ENCODE measurements around the gene SYNC.
"Not testable (repeated sequence)": the region's sequence is repeated elsewhere in the genome, so short reads cannot be mapped to it uniquely, and the experiment has no call there.

SYNC gene

DNA sequence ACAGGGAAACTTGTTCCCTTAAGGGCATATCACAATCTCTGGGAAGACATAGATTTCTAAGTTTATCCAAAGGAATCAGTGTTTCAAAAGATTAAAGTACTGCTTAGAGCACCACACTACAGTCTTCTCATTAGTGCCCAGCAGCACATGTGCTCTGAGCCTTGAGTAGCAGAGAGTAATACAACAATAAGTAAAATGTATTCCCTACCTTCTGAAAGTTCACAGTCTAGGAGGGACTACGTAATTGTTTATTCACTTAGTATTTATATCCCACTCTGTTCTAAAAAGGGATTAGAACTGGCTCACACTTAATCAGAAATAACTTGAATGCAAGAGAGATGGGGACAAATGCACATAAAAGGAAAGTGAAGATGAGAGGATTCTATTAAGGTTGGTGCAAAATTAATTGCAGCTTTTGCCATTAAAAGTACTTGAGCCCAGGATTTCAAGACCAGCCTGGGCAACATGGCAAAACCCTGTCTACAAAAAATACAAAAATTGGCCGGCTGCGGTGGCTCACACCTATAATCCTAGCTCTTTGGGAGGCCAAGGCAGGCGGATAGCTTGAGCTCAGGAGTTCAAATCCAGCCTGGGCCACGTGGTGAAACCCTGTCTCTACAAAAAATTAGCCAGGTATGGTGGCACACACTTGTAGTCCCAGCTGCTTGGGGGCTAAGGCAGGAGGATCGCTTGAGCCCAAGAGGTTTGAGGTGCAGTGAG lies 9.0 kb downstream of the SYNC start:
- DNase-seq (ENCODE audit: low spot score), result no peak

DNA sequence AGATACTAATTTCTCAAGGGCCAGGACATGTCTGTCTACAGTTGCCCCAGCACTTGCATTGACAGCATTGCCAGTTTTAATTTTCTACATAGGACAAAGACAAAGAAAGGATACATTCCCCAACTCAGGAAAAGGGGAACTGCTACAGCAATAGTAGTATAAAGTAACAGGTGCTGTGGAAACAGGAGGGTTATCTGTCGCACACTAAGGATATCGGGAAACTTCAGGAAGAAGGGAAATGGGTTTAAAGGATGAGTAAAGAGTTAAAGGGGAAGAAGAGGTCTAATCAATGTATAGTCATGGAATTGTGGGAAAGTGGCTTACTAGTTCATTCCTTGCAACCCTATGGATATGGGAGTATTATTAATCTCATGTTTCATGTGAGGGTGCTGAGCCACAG lies 16.2 kb downstream of the SYNC start:
- no peak for DNase-seq (ENCODE audit: low spot score)

DNA sequence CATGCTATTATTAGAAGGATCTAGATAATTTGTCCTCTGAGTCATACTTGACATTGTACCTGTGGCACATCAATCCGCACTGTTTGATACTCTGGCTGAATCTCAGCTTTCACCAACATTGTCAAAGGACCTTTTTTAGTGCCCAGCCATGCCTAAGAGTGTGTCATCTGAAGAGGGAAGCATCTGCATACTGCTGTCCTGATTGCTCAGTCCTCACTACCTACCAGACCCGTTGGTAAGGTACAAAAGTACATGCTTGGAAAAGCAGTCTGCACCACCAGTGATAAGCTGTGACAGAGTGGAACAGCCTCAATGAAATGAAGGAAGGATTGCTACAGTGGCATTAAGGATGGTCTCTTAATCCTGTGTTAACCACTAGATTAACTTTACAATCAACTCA lies 17.1 kb downstream of the SYNC start:
- DNase-seq (ENCODE audit: low spot score), result no peak

DNA sequence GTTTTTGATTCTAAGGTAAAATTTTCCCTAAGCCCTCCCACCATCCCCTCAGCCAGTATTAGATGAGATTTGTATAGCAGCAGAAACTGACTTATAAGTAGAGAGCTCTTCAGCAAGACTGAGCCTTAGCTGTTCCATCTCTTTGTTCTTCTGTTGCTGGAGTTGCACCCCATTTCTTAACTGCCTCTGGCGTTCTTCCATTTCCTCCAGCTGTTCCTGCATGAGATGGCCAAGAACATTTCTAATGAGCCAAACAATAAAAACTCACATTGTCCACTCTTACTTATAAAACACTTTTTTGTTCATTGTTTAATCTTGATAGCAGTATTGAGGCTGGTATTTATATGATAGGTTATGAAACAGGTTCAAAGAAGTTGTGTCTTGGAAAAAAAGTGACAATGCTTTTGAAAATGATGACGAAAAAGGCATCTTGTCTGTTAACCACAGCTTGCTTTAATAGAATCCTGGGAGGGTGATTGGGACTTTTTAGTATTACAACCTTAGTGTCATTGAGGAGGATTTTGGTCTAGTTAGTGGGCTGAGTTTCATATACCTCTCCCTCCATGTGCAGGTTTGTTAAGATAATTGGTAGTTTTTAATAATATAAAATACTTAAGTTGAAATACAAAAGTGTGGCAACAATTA lies 18.3 kb downstream of the SYNC start:
- no peak for DNase-seq (ENCODE audit: low spot score)

DNA sequence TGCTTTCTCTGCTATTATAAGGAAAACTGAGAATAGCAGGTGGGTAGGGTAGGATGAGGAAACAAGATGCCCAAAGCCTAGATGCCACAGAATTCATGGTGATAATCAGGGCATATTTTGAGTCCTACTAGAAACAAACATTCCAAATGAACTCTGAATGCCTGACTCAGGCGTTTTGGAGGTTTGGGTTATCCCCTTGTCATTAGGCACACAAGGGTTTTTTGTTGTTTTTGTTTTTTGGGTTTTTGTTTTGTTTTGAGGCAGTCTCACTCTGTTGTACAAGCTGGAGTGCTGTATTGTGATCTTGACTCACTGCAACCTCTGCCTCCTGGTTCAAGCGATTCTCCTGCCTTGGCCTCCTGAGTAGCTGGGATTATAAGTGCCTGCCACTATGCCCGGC lies 19.2 kb downstream of the SYNC start:
- DNase-seq (ENCODE audit: low spot score), result no peak

DNA sequence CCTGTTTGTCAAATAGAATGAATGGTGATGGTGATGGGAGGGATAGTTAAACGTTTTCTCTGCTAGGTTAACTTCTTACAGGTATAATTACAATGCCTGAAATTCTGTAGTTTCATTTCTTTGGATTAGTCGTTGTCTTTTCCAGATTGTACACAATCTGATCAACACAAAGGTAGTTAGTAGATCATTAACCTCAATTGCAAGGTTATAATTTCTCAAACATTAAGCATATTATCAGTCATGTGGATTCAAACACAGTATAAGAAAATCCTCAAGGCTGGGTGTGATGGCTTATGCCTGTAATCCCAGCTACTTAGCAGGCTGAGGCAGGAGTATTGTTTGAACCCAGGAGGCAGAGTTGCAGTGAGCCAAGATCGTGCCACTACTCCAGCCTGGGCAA lies 20.6 kb downstream of the SYNC start:
- DNase-seq (ENCODE audit: low spot score), result no peak

DNA sequence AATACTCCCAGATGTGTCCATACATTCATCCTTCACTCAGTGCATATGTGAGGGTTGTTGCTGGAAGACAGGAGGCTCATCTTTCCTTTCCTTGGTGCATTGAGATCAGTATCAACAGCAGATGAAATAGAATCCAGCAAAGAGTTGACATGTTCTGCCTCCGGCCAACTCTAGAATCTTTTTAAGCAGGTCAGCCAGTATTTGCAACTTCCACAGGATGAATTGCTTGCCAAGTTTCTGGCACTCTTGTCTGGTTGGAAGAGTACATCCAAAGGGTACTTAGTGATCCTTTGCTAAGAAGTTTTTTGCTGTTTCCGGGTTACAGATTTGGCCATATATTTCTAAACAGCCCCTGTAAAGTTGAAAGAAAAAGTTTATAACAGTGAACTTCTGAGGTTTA lies 21.1 kb downstream of the SYNC start:
- DNase-seq (ENCODE audit: low spot score), result no peak

DNA sequence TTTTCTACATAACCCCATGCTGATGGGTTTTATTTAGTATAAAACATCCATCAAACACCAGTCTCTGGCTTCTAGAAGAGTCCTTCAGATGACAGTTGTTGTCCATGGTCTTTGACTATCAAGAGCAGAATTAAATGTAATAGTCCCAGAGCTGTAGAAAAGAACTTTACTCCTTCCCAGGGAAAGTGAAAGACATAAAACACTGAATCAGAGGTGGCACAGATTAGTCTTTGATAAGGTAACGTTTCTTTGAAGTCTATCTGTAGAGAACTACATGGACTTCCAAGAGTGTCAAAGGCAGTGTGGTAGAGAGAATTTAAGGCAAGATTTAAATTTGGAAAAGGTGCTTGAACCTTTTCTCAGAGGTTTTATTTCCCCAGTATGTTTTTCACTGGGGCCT lies 21.9 kb downstream of the SYNC start:
- no peak for DNase-seq (ENCODE audit: low spot score)

DNA sequence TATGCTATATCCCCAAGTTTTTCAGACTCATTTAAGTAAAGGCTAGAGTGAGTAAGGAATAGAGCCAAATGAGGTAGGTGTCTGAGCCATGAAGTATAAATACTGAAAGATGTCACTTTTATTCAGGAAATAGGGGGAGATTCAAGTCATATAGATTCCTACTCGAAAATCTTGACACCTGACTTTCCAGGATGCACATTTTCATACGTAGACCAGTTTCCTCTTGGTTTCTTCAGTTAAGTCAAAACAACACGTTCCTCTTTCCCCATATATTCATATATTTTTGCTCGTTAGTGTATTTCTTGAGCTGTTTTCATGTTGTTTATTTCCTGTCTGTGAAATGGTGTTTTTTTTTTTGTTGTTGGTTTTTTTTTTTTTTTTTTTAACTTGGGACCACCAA lies 22.6 kb downstream of the SYNC start:
- DNase-seq (ENCODE audit: low spot score), result not testable (repeated sequence)

DNA sequence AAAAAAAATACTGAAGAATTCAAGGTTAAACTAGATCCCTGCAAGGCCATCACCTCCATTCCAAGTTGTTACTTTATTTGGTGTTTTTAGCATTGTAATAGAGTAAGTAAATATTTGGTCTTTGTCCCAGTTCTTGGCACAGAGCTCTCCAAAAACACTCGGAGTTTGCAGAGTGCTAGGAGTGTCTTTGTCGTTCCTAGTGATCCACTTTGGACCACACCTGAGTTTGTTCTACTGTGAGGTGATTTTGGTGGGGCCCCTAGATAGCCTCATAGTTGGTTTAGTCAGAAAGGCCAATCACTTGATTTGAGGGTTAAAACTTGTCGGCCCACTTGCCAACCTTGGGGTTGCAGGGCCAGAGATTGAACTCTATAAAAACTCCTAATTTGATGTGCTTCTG lies 25.6 kb downstream of the SYNC start:
- no peak for DNase-seq (ENCODE audit: low spot score)

DNA sequence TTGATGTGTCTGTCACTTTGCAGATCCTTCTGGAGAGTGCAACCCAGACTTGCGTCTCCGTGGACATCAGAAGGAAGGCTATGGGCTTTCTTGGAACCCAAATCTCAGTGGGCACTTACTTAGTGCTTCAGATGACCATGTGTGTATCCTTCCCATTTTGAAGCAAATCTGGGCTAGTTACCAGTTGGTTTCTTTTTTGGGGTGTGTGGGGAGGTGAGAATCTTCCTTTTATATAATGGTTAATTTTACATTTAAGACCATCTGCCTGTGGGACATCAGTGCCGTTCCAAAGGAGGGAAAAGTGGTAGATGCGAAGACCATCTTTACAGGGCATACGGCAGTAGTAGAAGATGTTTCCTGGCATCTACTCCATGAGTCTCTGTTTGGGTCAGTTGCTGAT lies 33.9 kb downstream of the SYNC start:
- not testable (repeated sequence) for DNase-seq (ENCODE audit: low spot score)

DNA sequence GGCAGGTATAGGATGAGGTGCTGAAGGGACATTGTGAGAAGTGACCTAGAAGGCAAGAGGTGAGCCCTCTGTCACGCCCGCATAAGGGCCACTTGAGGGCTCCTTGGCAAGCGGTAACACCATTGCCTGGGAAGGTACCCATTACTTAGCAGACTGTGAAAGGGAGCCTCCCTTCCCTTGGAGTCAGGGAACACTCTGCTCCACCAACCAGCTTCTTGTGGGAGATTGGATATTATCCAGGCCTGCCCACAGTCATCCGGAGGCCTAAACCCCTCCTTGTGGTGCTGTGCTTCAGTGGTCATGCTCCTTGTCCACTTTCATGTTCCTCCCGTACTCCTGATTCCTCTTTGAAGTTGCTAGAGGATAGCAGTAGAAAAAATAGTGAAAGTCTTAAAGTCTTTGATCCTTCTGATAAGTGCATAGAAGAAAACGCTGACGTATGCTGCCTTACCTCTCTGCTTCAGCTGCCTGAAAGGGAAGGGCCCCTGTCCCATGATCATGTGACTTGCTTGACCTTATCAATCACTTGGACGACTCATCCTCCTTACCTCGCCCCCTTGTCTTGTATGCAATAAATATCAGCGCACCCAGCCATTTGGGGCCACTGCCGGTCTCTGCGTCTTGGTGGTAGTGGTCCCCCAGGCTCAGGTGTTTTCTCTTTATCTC lies 35.5 kb downstream of the SYNC start:
- DNase-seq (ENCODE audit: low spot score), result no peak

DNA sequence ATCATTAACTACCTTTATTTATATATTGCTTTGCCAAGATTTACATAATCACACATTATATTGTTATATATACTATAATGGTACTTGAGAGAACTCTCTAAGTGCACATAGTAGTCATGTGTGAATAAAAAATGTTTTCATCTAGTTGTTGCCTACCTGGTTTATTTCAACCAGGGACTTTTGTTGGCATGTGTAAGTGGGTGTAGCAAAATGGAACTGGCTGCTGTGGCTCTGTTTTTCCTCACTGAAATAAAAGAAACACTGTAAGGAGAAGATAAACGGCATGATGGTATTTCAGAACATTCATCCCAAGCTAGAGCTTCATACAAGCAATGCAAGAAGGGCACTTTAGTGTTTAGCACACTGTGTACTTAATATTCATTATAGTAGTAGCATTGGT lies 36.7 kb downstream of the SYNC start:
- DNase-seq (ENCODE audit: low spot score), result no peak

DNA sequence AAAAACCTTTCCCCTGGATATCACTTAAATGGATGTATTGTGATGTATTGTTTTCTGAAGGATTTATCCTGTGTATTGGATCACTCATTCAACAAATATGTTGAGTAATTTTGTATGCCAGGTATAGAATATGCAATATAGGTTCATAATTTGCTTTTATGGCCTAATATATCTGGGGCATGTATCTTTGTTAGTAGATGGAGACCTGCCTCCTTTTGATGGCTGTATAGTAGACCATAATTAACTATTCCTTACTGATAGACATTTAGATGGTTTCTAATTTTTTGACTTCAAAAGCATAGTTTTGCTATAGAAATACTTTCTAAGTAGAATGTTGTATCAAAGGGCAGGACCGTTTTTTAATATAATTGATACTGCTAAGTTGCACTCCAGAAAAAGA lies 43.0 kb downstream of the SYNC start:
- no peak for DNase-seq (ENCODE audit: low spot score)

DNA sequence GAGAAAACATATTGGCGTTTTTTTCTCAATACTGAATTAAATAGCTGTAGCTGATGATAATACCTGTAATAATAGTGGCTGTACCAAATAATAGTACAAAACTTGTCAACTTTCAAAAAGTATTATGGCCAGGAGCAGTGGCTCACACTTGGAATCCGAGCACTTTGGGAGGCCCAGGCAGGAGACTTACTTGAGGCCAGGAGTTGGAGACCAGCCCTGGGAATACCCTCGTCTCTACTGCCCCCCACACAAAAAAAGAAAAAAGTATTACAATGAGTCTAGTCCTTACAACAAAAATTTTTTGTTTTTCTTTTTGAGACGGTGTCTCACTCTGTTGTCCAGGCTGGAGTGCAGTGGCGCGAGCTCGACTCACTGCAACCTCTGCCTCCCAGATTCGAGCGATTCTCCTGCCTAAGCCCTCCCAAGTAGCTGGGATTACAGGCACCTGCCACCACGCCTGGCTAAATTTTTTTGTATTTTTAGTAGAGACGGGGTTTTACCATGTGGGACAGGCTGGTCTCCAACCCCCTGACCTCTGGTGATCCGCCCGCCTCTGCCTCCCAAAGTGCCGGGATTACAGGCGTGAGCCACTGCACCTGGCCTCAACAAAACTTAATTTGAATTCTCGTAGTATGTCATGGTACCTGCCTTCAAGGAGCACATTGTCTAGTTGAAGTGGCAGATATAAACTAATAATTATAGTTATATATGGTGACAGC lies 50.2 kb downstream of the SYNC start:
- no peak for DNase-seq (ENCODE audit: low spot score)

DNA sequence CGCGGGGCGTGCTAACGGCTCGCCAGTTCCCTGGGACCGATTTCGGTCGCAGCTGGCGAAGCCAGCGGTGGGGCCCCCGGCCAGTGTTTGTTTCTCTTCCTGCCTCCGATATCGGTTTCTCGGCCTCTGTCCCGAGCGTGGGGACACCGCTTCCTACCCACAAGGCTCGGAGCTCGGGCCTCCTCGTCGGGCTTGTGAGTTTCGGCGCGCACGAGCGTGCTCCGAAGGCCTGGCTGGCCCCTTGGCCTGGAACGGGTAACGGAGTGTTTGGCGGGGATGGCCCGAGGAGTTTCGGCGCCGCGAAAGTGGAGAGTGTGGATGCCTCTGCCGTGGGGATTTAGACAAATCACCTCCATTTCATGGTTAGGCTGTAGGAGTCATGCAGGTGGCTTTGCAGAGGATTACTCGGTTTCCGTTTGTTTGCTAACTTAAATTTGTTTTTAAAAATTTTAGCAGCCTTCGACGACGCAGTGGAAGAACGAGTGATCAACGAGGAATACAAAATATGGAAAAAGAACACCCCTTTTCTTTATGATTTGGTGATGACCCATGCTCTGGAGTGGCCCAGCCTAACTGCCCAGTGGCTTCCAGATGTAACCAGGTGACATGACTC lies 51.0 kb downstream of the SYNC start:
- DNase-seq (ENCODE audit: low spot score), result no peak

DNA sequence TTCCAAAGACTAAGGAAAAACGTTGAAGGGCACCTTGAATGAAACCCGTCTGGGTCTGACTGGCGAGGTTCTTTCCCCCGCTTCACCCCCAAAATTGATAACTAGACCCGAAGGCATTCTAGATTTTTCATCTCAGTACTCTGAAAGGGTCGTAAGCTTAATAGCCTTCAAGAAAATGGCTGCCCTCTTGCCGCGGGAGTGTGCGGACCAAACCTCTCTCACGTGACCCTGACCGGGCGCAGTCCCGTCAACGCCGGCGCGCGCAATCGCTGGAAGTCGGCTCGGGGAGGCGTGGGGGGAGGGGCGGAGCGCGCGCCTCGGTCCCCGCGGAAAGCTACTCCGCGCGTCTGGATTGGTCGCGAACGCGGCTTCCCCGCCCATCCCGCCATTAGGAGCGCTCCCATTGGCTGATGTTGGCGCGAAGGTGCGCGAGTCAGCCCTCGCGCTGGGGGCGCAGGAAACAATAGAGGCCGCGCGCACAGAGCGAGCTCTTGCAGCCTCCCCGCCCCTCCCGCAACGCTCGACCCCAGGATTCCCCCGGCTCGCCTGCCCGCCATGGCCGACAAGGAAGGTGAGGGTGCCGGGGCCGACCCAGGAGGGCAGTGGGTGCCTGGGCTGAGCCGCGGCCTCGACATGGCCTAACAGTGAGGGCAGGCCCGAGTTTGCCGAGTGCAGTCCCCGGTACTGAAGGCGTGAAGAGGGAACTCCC lies 51.7 kb downstream of the SYNC start, which contains the start of gene RBBP4:
TSS of gene RBBP4 (plus strand) at position 457 of the 709 bp plus-strand sequence. CDS start at position 556, 99 bp downstream.
- peak; percentile 98 for DNase-seq (ENCODE audit: low spot score)

DNA sequence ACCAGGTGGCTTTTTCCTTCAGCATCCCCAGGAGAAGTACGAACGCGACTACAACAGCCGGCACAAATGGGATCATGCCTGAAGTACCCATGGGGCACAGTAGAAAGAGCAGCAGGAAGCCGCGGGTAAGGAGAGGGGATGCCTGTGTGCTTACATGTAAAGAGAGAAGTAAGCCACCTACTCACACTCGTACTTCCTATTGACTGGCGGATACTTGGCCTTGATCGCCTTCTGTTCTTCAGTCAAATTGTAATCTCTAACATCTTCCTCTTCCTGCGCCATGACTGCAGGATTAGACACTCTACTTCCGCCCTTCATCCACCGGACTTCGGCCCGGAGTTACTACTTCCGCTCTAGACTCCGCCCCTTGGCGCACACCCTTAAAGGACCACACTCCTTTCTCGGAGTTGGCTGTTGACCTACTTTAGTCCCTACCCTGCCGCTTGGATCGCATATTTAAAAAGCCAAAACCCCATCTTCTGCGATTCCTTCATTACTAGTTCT lies 52.3 kb downstream of the SYNC start, which contains the start of gene ZBTB8OS:
TSS of gene ZBTB8OS (minus strand) at position 303 of the 504 bp plus-strand sequence. CDS start at position 282, 21 bp downstream.
- peak; percentile 95 for DNase-seq (ENCODE audit: low spot score)

DNA sequence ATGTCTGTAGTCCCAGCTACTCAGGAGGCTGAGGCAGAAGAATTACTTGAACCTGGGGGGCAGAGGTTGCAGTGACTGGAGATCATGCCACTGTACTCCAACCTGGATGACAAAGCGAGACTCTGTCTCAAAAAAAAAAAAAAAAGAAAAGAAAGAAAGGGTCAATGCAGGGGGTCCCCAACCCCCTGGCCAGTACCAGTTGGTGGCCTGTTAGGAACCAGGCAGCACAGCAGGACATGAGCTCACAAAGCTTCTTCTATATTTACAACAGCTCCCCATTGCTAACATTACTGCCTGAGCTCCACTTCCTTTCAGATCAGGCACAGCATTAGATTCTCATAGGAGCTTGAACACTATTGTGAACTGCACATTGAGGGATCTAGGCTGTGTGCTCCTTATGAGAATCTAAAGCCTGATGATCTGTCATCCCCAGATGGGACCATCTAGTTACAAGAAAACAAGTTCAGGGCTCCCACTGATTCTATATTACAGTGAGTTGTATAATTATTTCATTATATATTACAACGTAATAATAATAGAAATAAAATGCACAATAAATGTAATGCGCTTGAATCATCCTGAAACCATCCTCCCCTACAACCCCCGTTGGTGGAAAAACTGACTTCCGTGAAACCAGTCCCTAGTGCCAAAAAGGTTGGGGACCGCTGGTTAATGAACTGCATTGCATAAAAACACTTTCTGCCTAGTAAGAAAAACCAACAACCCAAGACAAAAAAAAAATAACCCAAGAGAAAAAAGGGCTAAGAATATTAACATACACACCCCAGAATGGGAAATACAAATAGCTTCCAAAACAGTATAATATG lies 55.0 kb downstream of the SYNC start:
- DNase-seq (ENCODE audit: low spot score), result no peak

DNA sequence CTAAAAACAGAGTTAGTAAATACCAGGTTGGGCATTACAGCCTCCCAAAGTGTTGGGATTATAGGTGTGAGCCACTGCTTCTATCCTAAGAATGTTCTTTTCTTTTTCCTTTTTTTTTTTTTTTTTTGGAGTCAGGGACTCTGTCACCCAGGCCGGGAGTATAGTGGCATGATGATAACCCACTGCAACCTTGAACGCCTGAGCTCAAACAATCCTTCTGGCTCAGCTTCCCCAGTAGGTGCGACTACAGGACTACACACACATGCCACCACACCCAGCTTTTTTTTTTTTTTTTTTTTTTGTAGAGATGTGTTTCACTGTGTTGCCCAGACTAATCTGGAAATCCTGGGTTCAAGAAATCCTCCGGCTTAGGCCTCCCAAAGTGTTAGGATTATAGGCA lies 58.1 kb downstream of the SYNC start:
- no peak for DNase-seq (ENCODE audit: low spot score)
